Tongue (tissue), 2 donors: Measurements from ENCODE around the gene ZNF672. TPM values are rescaled to one million over a fixed set of nuclear protein-coding genes. Genes with fewer than 3 reads are reported as not detected.
A peak's percentile ranks its signal among the peaks of the same experiment; 100 is the strongest.

Experiments
- DNase-seq: peaks from one replicate; pipeline ENCODE4 v3.0.0-alpha.2; 2015
- total RNA-seq: library from RNA; depleted of rRNA; stranded (reverse); fragments of >200 nt; gene quantifications from one replicate; pipeline ENCODE4 v1.2.3, GENCODE V29; 2014

Gene ZNF672
- total RNA-seq, 1 donor from 2014 or later: 33.4 TPM

DNA sequence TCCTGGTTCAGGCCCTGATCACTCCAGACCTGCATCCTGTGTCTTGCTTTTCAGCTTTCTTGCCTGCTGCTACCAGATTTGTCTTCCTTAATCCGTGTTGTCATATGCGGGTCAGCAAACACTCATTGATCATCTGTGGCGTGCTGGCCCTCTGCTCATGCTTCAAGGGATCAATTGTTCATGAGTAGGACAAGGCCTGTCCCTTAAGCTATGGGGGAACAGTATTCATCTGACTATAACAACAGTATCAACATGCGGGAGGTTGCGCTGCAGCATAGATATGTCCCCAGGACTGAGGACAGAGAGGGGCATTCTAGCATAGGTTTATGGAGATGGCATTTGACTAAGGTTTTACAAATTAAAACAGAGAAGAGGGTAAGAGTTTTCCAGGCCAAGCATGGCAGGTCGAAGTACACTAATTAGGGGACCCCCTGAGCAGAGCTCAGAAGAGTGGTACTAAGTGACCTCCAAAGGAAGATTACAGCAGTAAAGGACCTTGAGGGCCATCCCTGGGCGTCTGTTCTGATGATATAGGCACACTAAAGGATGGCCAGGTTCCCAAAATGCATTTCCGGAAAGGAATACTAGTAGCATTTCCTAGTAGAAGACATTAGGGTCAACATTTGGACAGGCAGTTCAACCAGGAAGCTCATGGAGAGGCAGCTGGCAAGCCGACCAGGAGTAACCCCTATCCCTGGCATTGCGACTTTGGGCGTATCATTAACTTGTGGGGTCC lies 811 bp upstream of the ZNF672 start:
- DNase-seq: no peak

DNA sequence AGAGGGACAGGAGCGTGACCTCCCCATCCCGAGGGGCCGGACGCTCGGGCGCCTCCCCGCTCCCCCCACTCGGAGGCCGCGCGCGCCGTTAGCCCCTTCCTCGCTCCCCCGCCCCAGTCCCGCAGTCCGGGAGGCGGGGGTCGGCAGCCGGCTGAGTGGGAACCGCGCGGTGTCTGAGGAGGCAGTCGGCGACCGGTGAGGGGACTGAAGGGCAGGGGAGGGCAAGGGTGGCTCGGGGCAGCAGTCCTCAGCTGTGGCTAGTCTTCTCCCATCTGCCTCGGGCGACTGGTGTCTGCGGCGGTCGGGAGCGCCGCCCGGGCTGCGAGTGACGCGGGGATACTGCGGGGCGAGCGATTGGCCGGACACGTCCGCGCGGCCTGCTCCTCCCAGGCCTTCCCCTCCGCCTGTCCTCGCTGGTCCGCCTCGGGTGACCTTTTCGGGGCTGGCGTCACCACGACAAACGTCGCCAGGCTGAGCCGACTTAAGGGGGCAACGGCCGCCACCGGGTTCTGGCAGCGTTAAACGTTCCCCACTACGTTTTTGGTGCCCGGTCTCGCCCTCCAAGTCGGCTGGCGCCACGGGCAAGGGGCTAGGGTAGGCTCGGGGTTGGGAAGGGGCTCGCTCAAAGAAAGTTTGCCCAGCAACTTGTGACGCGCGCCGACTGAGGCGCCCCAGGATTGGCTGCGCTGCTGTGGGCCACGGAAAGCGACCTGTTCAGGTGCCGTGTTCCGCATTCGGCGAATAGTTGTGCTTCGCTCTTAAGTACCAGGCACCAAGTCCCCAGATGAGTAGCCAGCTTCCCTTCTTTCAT lies 538 bp downstream of the ZNF672 start:
- DNase-seq: peak; percentile 95

DNA sequence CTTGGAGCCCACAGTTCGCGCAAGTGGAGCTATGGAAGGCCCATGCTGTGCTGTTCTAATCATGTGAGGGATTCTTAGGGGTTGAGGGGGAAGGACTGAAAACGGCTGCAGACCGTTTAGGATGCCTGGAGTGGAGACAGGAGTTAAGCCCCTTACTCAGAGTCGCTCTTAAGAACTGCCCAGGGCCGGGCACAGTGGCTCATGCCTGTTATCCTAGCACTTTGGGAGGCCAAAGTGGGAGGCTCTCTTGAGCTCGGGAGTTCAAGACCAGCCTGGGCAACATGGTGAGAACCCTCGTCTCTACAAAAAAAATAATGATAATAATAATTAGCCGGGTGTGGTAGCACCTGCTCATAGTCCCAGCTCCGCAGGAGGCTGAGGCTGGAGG lies 1.1 kb downstream of the ZNF672 start:
- DNase-seq: no peak

DNA sequence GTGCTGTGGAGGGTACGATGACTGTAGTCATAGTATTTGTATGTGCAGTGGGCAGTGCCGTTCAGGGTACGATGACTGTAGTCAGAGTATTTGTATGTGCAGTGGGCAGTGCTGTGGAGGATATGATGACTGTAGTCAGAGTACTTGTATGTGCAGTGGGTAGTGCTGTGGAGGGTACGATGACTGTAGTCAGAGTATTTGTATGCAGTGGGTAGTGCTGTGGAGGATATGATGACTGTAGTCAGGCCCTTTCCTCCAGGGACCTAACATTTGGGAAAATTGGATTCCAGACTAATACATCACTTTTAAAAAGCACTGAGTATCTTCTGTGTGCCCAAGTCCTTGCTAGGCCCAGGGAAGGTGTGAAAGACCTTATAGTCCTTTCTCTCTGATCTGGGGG lies 2.9 kb downstream of the ZNF672 start:
- no peak for DNase-seq

DNA sequence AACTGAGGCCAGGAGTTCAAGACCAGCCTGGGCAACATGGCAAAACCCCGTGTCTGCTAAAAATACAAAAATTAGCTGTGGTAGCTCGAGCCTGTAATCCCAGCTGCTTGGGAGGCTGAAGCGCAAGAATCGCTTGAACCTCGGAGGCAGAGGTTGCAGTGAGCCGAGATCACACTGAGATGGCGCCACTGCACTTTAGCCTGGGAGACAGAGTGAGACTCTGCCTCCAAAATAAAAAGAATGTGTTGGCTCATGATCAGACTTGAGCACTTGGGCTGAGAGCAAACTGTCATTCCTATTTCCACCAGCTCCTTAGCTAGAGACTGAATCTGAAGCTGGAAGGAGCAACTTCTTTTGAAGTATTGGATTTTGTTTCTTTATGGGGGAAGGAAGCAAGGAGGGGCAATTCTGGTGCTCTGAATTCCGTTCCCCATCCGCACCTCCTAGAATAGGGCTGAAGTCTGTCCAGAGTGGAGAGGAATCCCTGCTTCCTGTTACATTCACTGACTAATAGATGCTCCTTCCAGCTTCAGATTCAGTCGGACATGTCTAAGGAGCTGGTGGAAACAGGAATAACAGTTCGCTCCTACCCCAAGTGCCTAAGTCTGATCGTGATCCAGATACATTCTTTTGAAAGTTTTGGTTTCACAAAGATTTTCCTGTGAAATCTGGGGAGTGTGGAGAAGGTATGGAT lies 3.8 kb downstream of the ZNF672 start:
- peak; percentile 70 for DNase-seq

DNA sequence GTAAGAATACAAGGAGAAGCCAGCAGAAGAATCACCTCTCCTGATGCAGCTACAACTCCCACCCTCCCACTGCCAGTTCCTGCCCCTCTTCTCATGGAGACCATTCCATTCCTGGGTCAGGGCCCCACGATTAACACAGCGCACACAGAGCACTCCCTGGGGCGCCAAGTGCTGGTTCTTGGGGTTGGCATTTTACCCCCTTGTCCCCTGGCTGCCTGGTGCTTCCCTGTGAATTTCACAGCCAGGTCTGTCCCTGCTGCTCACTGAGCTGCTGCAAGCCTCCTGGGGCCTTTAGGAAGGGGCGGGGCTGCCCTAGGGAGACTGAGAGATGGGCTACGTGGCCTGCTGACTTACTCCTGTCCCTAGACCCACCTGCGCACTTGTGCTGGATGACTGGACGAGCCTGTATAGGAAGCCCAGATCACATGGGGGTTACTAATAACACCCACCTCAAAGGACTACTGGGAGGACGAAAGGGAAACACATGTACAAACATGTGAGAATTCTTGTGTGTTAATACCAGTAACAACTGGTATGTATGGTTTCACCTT lies 4.8 kb downstream of the ZNF672 start:
- DNase-seq: no peak

DNA sequence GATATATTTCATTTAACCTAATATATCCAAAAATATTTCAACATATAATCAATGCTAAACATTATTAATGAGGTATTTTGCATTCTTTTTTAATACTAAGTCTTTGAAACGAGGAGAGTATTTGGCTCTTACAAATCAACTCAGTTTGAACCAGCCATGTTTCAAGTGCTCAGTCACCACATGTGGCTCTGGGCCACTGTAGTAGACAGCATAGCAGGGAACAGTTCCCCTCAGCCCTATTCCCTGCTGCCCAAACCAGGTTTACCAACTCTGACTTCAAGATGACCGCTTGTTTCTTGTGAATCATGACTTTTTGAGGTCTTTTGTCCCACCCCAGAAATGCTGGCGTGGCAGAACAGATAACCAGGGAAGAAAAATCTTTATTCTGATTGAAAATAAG lies 5.7 kb downstream of the ZNF672 start:
- DNase-seq: no peak

DNA sequence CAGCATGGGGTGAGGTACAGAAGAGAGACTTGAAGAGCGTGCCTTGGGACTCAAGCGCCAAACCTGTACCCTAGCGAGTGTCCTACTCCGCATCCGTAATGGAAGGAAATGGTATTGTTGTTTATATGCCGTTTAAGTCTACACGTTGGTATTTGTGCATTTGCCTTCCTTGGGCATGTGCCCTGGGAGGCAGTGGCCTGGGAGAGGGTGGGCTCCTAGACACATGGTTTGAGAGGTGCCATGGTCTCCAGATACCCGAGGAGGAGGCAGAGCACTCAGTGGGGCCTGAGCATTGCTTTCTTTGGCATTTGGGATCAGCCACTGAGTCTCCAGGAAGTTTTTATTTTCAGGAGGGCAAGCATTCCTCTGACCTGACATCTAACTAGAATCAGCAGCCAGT lies 6.5 kb downstream of the ZNF672 start:
- DNase-seq: no peak

DNA sequence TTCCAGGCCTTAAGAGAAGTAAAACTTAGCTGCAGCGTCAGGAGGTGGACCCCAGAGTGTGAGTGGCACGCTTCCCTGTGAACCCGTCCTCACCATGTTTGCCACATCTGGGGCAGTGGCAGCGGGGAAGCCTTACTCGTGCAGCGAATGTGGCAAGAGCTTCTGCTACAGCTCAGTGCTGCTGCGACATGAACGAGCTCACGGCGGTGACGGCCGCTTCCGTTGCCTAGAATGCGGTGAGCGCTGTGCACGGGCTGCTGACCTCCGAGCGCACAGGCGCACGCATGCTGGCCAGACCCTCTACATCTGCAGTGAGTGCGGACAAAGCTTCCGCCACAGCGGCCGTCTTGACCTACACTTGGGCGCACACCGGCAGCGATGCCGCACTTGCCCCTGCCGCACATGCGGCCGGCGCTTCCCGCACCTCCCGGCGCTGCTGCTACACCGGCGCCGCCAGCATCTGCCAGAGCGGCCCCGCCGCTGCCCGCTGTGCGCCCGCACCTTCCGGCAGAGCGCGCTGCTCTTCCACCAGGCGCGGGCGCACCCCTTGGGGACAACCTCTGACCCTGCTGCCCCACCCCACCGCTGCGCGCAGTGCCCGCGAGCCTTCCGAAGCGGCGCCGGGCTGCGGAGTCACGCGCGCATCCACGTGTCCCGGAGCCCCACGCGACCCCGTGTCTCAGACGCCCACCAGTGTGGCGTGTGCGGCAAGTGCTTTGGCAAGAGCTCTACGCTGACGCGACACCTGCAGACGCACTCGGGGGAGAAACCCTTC lies 9.3 kb downstream of the ZNF672 start:
- DNase-seq: no peak

DNA sequence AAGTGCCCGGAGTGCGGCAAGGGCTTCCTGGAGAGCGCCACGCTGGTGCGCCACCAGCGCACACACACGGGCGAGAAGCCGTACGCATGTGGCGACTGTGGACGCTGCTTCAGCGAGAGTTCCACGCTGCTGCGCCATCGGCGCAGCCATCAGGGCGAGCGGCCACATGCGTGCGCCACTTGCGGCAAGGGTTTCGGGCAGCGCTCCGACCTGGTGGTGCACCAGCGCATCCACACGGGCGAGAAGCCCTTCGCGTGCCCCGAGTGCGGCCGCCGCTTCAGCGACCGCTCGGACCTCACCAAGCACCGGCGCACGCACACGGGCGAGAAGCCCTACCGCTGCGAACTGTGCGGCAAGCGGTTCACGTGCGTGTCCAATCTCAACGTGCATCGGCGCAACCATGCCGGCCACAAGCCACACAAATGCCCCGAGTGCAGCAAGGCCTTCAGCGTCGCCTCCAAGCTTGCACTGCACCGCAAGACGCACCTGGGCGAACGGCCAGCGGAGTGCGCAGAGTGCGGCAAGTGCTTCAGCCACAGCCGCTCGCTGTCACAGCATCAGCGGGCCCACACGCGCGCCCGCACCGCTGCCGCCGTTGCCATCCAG lies 10.0 kb downstream of the ZNF672 start:
- no peak for DNase-seq

DNA sequence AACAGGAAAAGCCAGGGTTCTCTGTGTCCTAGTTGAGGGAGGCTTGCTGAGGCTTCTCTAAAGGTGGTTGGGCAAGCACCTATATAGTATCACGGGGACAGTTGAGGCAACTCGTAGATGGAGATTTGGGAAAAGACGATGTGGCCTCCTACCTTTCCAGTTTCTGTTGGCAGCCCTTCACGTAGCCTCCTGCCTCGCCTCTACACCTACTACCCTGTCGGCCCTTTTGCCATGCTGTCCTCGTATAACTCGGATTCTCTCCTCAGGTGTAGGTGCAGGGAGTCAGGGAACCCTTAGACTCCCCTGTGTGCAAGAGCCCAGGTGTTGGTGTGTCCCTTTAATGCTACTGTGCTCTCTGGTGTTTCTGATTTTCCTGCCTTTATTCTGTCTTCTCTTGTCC lies 10.6 kb downstream of the ZNF672 start:
- DNase-seq: no peak

DNA sequence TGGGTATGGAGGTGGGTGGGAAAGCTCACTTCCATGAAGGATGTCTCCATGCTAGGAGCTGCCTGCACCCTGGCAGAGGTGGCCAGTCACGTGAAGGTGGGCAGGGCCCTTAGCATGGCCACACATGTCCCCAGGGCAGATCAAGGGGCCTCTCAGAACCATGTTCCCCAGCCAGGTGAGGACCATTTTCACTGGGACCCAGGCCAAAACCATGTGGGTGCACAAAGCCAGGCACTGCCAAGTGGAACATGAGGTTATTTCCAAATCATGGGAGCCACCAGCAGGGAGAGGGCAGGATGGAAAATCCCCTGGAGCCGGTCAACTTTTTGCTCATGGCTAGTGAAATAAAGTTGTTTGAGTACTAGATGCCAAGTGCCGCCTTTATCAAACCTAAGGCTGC lies 11.1 kb downstream of the ZNF672 start:
- no peak for DNase-seq

DNA sequence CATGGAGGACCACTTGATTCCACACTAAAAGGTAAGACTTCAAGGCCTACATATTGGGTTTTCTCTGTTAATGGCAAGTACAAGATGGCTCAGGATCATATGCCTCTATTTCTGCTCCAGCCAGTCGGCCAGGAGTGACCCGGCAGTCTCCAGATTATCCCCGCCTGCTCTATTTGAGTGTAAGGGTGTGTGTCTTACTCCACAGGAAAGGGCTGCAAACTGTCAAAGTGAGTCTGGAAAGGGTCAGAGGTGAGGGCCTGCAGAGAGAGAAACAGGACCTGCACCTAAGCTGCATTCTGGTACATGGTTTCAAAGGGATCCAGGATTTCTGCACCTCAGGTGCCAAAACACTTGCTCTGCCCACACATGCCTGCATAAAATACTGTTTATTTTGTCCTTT lies 11.6 kb downstream of the ZNF672 start:
- no peak for DNase-seq

DNA sequence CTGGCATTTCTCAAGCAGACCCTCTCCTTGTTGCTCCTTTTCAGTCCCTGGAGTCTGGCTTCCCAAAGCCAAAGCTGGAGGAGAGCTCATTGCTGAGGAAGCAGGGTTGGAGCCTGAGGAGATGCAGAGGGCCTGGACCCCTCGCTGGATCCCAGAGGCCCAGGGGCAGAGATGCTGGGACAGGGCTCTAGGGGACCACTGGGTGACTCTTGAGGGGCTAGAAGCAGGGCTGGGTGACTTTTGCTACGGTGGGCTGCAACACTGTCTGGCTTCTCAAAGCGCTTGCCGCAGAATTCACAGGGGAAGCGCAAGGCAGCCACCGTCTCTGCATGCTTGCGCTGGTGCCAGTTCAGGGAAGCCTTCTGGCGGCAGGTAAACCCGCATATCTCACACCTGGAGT lies 12.1 kb downstream of the ZNF672 start:
- no peak for DNase-seq

DNA sequence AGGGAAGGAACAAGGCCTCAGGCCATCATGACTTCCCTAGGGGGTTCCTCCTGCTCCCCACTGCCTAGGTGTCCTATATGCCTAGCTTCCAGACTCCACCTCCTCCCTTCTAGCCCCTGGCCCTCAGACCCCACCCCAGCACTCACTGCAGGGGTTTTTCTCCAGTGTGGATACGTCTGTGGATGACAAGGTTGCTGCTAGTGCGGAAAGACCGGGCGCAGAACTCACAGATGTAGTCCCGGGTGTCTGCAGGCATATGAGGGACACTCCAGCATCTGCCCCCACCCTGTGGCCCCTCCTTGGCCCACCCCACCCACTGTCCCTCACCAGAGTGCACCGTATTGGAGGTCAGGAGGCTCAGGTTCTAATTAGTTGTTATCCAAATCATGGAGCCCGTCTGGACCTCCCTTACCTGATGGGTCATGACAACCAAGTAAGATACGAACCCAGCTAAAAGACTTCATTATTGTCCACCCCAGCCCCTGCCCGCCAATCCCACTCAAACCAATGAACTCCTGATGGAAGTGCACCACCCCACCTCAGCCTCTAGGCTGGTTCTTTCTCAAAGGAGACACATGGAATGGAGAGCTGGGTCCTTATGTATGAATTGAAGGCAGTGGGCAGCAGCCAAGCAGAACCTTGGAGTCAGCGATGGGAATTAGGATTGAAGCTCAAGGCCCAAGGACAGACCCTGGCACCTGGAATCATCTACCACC lies 12.7 kb downstream of the ZNF672 start:
- DNase-seq: no peak

DNA sequence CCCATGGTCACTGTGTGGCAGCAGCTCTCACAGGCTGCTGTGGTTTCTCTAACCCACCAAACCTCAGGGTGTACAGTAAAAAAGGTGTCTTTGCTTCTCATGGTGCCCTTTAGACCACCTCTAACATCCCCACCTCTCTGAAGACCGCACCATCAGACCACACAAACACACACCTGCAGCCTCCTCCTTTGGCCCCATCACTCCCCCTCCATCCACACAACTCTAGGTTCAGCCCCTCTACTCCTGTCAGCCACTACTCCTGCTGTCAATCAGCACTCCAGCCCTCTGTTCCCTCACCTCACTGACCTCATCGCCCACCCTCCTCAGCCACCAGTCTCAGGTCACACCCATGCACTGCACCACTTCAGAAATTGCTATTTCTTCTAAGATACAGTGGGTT lies 13.4 kb downstream of the ZNF672 start:
- no peak for DNase-seq

DNA sequence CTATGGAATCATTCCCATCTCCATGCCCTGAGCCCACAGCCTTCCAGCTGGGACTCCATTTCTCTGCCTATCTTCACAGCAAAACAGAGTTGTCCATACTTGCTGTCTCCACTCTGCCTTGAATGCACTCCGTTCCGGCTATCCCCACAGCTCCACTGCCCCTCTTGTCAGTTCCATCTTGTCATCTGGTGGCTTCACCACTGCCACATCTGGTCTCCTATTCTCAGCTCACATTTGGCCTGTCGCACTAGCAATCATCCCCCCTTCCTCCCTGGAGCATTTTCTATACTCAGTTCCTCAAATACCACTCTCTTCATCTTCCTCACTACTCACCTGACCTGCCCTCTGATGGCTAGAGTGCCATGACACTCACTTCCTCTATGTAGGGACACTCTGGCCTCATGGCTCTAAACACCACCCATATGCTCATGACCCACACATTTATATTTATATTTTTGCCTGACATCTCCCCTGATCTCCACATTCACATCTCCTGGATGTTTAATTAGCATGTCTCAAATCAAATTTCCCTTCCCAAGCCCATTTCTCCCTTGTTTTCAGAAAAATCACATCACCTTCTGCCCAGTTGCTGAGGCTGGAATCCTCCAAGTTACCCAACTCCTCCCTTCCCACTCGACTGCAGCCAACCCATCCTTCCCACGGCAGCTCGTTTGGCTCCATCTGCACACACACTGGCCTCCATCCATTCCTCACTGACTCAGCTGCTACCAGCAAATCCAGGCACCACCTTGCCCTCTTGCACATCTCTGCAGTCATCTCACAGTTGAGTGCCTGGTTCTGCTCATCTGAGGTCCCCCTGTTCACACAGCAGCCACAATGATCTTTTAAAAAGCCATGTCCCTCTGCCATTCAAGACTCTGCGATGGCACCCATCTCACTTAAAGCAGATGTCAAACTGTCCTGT lies 14.7 kb downstream of the ZNF672 start:
- no peak for DNase-seq

DNA sequence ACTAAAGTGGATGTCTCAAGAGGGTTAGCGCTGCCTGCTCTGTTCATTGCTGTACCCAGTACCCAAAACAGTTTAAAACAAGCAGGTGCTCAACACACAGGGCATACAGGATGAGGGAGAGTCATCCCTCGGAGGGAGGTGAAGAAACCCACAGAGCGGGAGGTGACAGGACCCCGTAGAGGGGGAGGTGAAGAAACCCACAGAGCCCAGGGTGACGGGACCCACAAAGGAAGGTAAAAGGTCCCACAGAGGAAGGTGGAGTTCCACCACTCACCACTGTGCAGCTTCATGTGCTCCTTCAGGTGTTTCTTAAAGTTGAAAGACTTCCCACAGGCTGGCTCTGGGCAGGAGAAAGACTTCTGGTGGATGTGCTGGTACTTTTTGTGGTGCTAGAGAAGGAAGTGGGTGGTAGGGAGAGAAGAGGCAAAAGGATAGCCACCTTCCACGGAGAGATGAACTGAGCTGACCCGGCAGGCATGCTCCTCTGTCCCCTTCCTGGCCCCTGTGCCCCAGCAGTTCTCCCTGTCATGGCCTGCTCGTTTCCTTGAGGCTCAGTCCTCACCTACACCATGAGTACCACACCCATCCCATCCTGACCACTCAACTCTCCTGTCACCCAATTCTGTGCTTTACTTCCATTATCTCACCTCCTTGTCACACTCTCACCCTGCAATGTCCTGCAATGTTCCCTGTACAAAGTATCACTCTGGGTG lies 15.8 kb downstream of the ZNF672 start:
- DNase-seq: no peak

DNA sequence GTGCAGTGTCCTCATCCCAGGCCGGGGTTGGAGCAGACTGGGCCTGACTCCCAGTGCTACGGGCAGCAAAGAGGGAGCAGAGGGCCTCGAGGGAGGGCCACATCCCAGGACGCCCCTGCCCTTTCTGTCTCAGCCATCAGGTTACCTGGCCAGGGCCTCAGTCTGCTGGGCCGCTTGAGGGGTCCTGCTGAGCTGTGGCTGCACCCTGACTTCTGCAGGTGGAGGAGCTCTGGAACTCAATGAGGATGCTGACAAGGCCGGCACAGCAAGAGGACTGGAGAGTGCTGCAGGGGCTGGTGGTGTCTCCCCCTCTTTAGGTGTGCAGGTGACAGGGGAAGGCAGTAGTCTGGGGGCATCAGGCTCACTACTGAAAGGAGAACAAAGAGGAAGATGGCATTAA lies 17.6 kb downstream of the ZNF672 start:
- no peak for DNase-seq
